ENCODE results near the gene USP34.
"Not testable (repeated sequence)": the region's sequence is repeated elsewhere in the genome, so short reads cannot be mapped to it uniquely, and the experiment has no call there.

The USP34 gene

GRCh38 chr2:61396005-61396404 is 74.9 kb downstream of the USP34 start:
- Histone ChIP-seq H4K20me1 (ENCODE audit: low read depth, low read length) (peaks cover 4% of the 10 kb centered on the region; the same call in 1 of the 2 replicates), H3K27me3 (ENCODE audit: low read length) (no peaks in the 10 kb centered on the region), H3K9ac (ENCODE audit: low read length) (no peak overlapping the region), H2AFZ (ENCODE audit: low read depth, low read length, severe bottlenecking) (no peak overlapping the region), H3K4me3 (ENCODE audit: insufficient read depth, low read length, poor library complexity, severe bottlenecking) (no peak overlapping the region), H3K9me2 (replicated peaks; ENCODE audit: insufficient read depth, low read length) (no peaks in the 10 kb centered on the region), H3K79me2 (ENCODE audit: insufficient read depth, low read length) (peaks cover 22% of the 10 kb centered on the region), H3K9me3 (ENCODE audit: insufficient read depth, low read length) (no peaks in the 10 kb centered on the region), H3K27ac (ENCODE audit: low read depth, low read length) (no peak overlapping the region), H3K4me2 (ENCODE audit: low read depth, low read length, poor library complexity, severe bottlenecking) (no peak overlapping the region), H3K36me3 (ENCODE audit: low read length) (peaks cover 28% of the 10 kb centered on the region), H3F3A (ENCODE audit: insufficient read depth) (peaks cover 23% of the 10 kb centered on the region)
- TF ChIP-seq CTCF (IDR thresholded peaks at IDR 0.05; ENCODE audit: insufficient read depth, low read length, poor library complexity, severe bottlenecking) = no peak
- no peak for TF ChIP-seq EZH2phosphoT487 (conservative IDR thresholded peaks at IDR 0.05; ENCODE audit: low read length)

DNA sequence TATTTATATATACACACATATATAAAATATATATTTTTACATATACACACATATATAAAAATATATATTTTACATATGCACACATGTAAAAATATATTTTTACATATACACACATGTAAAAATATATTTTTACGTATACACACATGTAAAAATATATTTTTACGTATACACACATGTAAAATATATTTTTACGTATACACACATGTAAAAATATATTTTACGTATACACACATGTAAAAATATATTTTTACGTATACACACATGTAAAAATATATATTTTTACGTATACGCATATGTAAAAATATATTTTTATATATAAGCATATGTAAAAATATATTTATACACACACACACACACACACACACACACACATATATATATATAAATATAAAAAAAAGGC is 83.3 kb downstream of the USP34 start:
- not testable (repeated sequence) for H3K4me3 ChIP-seq (ENCODE audit: insufficient read depth, low read length, poor library complexity, severe bottlenecking); H4K20me1 ChIP-seq (ENCODE audit: low read depth, low read length); H3K27me3 ChIP-seq (ENCODE audit: low read length); H3K9me3 ChIP-seq (ENCODE audit: insufficient read depth, low read length); H2AFZ ChIP-seq (ENCODE audit: low read depth, low read length, severe bottlenecking); H3K9me2 ChIP-seq (replicated peaks; ENCODE audit: insufficient read depth, low read length); H3K9ac ChIP-seq (ENCODE audit: low read length); H3K27ac ChIP-seq (ENCODE audit: low read depth, low read length); H3K4me2 ChIP-seq (ENCODE audit: low read depth, low read length, poor library complexity, severe bottlenecking)
- peaks cover 41% of the 10 kb centered on the region for H3K79me2 ChIP-seq (ENCODE audit: insufficient read depth, low read length)
- H3F3A ChIP-seq (ENCODE audit: insufficient read depth) = peaks cover 21% of the 10 kb centered on the region; the same call in 1 of the 2 replicates
- peaks cover 45% of the 10 kb centered on the region for H3K36me3 ChIP-seq (ENCODE audit: low read length)

DNA sequence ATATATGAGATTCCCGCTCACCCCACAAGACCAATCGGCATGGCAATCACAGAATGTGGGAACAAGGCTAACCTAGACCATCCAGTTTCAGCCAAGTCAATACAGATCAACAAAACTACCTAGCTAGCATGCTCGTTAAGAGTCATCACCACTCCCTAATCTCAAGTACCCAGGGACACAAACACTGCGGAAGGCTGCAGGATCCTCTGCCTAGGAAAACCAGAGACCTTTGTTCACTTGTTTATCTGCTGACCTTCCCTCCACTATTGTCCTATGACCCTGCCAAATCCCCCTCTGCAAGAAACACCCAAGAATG is 90.0 kb downstream of the USP34 start:
- not testable (repeated sequence) for H3K4me3 ChIP-seq (ENCODE audit: insufficient read depth, low read length, poor library complexity, severe bottlenecking); H3K27me3 ChIP-seq (ENCODE audit: low read length); H3K9me2 ChIP-seq (replicated peaks; ENCODE audit: insufficient read depth, low read length); H3K27ac ChIP-seq (ENCODE audit: low read depth, low read length); H3K4me2 ChIP-seq (ENCODE audit: low read depth, low read length, poor library complexity, severe bottlenecking); H3K9ac ChIP-seq (ENCODE audit: low read length); H2AFZ ChIP-seq (ENCODE audit: low read depth, low read length, severe bottlenecking); H3K9me3 ChIP-seq (ENCODE audit: insufficient read depth, low read length)
- Histone ChIP-seq H3F3A (ENCODE audit: insufficient read depth) (peaks cover 18% of the 10 kb centered on the region), H4K20me1 (ENCODE audit: low read depth, low read length) (peaks cover 11% of the 10 kb centered on the region; the same call in 1 of the 2 replicates), H3K79me2 (ENCODE audit: insufficient read depth, low read length) (peaks cover 51% of the 10 kb centered on the region; the same call in 1 of the 2 replicates), H3K36me3 (ENCODE audit: low read length) (peaks cover 69% of the 10 kb centered on the region)

- peaks cover 20% of the 10 kb centered on the region for H3F3A ChIP-seq (ENCODE audit: insufficient read depth)
- peaks cover 11% of the 10 kb centered on the region; the same call in 1 of the 2 replicates for H4K20me1 ChIP-seq (ENCODE audit: low read depth, low read length)
- TF ChIP-seq EZH2phosphoT487 (conservative IDR thresholded peaks at IDR 0.05; ENCODE audit: low read length) (no peak), CTCF (IDR thresholded peaks at IDR 0.05; ENCODE audit: insufficient read depth, low read length, poor library complexity, severe bottlenecking) (no peak)
- H3K9me3 ChIP-seq (ENCODE audit: insufficient read depth, low read length) = no peaks in the 10 kb centered on the region
- peaks cover 72% of the 10 kb centered on the region for H3K36me3 ChIP-seq (ENCODE audit: low read length)
- H3K9ac ChIP-seq (ENCODE audit: low read length) = no peak overlapping the region
- no peak overlapping the region for H3K4me3 ChIP-seq (ENCODE audit: insufficient read depth, low read length, poor library complexity, severe bottlenecking)
- no peak overlapping the region for H2AFZ ChIP-seq (ENCODE audit: low read depth, low read length, severe bottlenecking)
- no peaks in the 10 kb centered on the region for H3K9me2 ChIP-seq (replicated peaks; ENCODE audit: insufficient read depth, low read length)
- no peak overlapping the region for H3K4me2 ChIP-seq (ENCODE audit: low read depth, low read length, poor library complexity, severe bottlenecking)
- no peaks in the 10 kb centered on the region for H3K27me3 ChIP-seq (ENCODE audit: low read length)
- peaks cover 51% of the 10 kb centered on the region; the same call in 1 of the 2 replicates for H3K79me2 ChIP-seq (ENCODE audit: insufficient read depth, low read length)
- no peak overlapping the region for H3K27ac ChIP-seq (ENCODE audit: low read depth, low read length)
These were observed 90.6 kb downstream of the USP34 start for GRCh38 chr2:61380056-61380881.

Data from SU-DHL-6 (cell line).